B cell (primary cell): ENCODE measurements around the gene BNC2. TPM values are rescaled to one million over a fixed set of nuclear protein-coding genes. Genes with fewer than 3 reads are reported as not detected.

Source experiments
- ATAC-seq: fragments of 200-7000 bp; cut with Tn5 transposase; one replicate; pipeline ENCODE4 v1.10.0; 2021; ENCODE audit warnings: low read depth, mild to moderate bottlenecking, moderate number of reproducible peaks, moderate library complexity
- CTCF ChIA-PET: fragments of 350-600 bp; sonication (Branson Sonifier 250); formaldehyde crosslinking; loops from one replicate; lab custom pipeline; 2021; ENCODE audit warnings: antibody characterized with exemption, inconsistent platforms; lab: Charles Lee
- POLR2A ChIA-PET: fragments of 350-600 bp; sonication (Branson Sonifier 250); formaldehyde crosslinking; loops from one replicate; lab custom pipeline; 2021; ENCODE audit warnings: antibody characterized with exemption; lab: Charles Lee
- DNase-seq: peaks from one replicate; pipeline ENCODE4 v3.0.0; 2013
- H2AFZ ChIP-seq: 2 replicates; pipeline ENCODE4 v1.6.1; 2012; ENCODE audit warnings: mild to moderate bottlenecking, low read depth, low read length; ENCODE audit not compliant: insufficient read depth, poor library complexity, severe bottlenecking
- H3K27ac ChIP-seq, 2 donors: 1 replicate in 1 of 2; 2 replicates in 1 of 2; pipeline ENCODE4 v1.5.1; 2012 to 2013; ENCODE audit warnings: low read length in 2 of 2, mild to moderate bottlenecking in 2 of 2, moderate library complexity in 1 of 2
- H3K27me3 ChIP-seq, 4 experiments: fragments of 200-600 bp in 1 of 4; sonication (generic) in 1 of 4; replicated peaks in 1 of 4; 1 replicate in 2 of 4; 2 replicates in 2 of 4; pipeline versions ENCODE4 v1.6.1 to v1.7.0; 2013 to 2016; ENCODE audit warnings: low read length in 3 of 4, mild to moderate bottlenecking in 2 of 4, mixed read lengths in 1 of 4, moderate library complexity in 1 of 4; ENCODE audit not compliant: insufficient read depth in 4 of 4, control insufficient read depth in 3 of 4; ENCODE audit errors: control extremely low read depth in 1 of 4
- H3K36me3 ChIP-seq, 2 experiments: replicated peaks in 1 of 2; 1 replicate in 1 of 2; 2 replicates in 1 of 2; pipeline versions ENCODE4 v1.6.1 to v1.7.1; 2013; ENCODE audit warnings: low read length in 1 of 2; ENCODE audit not compliant: insufficient read depth in 2 of 2, control insufficient read depth in 1 of 2; ENCODE audit errors: control extremely low read depth in 1 of 2, extremely low read depth in 1 of 2
- H3K4me1 ChIP-seq, 2 donors: fragments of 200-600 bp in 1 of 2; sonication (generic) in 1 of 2; 1 replicate in 1 of 2; 2 replicates in 1 of 2; pipeline versions ENCODE4 v1.5.1 to v1.6.1; 2013 to 2017; ENCODE audit warnings: low read length in 2 of 2; ENCODE audit not compliant: control insufficient read depth in 2 of 2, insufficient read depth in 2 of 2
- H3K4me2 ChIP-seq: replicated peaks from 2 replicates; pipeline ENCODE3; 2012; ENCODE audit warnings: mild to moderate bottlenecking, low read depth, low read length; ENCODE audit not compliant: poor library complexity, severe bottlenecking
- H3K4me3 ChIP-seq, 5 experiments: fragments of 200-600 bp in 1 of 5; sonication (generic) in 1 of 5; 1 replicate in 3 of 5; 2 replicates in 2 of 5; pipeline versions ENCODE4 v1.5.1 to v1.7.0; 2011 to 2016; ENCODE audit warnings: low read length in 4 of 5, mild to moderate bottlenecking in 4 of 5, low read depth in 2 of 5, control low read depth in 1 of 5, moderate library complexity in 1 of 5; ENCODE audit not compliant: insufficient read depth in 1 of 5; ENCODE audit errors: control extremely low read depth in 1 of 5, extremely low read depth in 1 of 5
- H3K79me2 ChIP-seq: fragments of 200-600 bp; sonication (generic); one replicate; pipeline ENCODE4 v1.6.0; 2016; ENCODE audit warnings: low read length; ENCODE audit not compliant: control insufficient read depth, insufficient read depth
- H3K9ac ChIP-seq: fragments of 200-600 bp; sonication (generic); 2 replicates; pipeline ENCODE4 v1.6.1; 2017; ENCODE audit warnings: mild to moderate bottlenecking, low read length, moderate library complexity
- H3K9me3 ChIP-seq, 3 donors: one replicate each; pipeline versions ENCODE4 v1.6.1 to v1.7.1; 2013; ENCODE audit warnings: low read length in 2 of 3; ENCODE audit not compliant: control insufficient read depth in 2 of 3, insufficient read depth in 1 of 3; ENCODE audit errors: control extremely low read depth in 1 of 3
- H4K20me1 ChIP-seq: 2 replicates; pipeline ENCODE4 v1.6.0; 2012; ENCODE audit warnings: mild to moderate bottlenecking, low read length; ENCODE audit not compliant: insufficient read depth, control insufficient read depth, poor library complexity, severe bottlenecking
- H3K27ac Mint-ChIP-seq: one replicate; pipeline ENCODE4 v1.8.0; 2021; ENCODE audit warnings: mixed read lengths
- H3K27me3 Mint-ChIP-seq: one replicate; pipeline ENCODE4 v1.8.0; 2021; ENCODE audit warnings: mixed read lengths
- H3K4me1 Mint-ChIP-seq: one replicate; pipeline ENCODE4 v1.8.0; 2021; ENCODE audit warnings: mixed read lengths
- H3K4me3 Mint-ChIP-seq: one replicate; pipeline ENCODE4 v1.8.0; 2021; ENCODE audit warnings: mixed read lengths
- H3K9me3 Mint-ChIP-seq: one replicate; pipeline ENCODE4 v1.8.0; 2022; ENCODE audit warnings: mixed read lengths; ENCODE audit not compliant: insufficient read depth
- EZH2 ChIP-seq: IDR thresholded peaks from 2 replicates; pipeline ENCODE4 v1.6.1; 2012; ENCODE audit warnings: borderline replicate concordance, low read depth, mild to moderate bottlenecking, moderate library complexity, low read length; ENCODE audit not compliant: insufficient read depth, poor library complexity, severe bottlenecking
- WGBS: methylation state at CpG from one replicate; pipeline ENCODE4 v1.1.5; 2013; ENCODE audit warnings: missing lambda C conversion rate; ENCODE audit not compliant: insufficient coverage; 5-methylcytosine and 5-hydroxymethylcytosine counted together
- intact Hi-C: fragments of 100-400 bp; cut with micrococcal nuclease; formaldehyde crosslinking; loops from one replicate; pipeline ENCODE4 v1.10.0; 2022
- polyA plus RNA-seq: library from polyadenylated mRNA; depleted of rRNA; stranded (reverse); fragments of >200 nt; gene quantifications from 2 replicates; pipeline ENCODE4 v1.2.3, GENCODE V29; 2012
- total RNA-seq, 2 donors: library from RNA; stranded (reverse); fragments of 120-200 nt in 1 of 2; gene quantifications; 1 replicate in 1 of 2; 2 replicates in 1 of 2; pipeline versions ENCODE4 v1.2.3 to v1.2.4, GENCODE V29; 2013 to 2022
- TF ChIP-seq, protein P1 (sequence below): fragments of 200-600 bp; IDR thresholded peaks from one replicate; pipeline ENCODE4 v1.8.0; 2022; ENCODE audit warnings: antibody characterized with exemption, mild to moderate bottlenecking

Gene BNC2
- total and polyA plus RNA-seq, 2 donors (not counting 1 experiment from before 2014, with no cell fraction given), result 0.01 TPM; not detected in 1

GRCh38 chr9:16591092-16591491 lies 279.4 kb downstream of the BNC2 start:
- H3K9ac ChIP-seq, result no peak overlapping the region
- no peaks in the 10 kb centered on the region for H3K9me3 ChIP-seq
- no peak overlapping the region for H3K27ac ChIP-seq
- no peak overlapping the region for H3K4me3 Mint-ChIP-seq
- H3K4me2 ChIP-seq, result no peak overlapping the region
- no peak overlapping the region for H3K27ac Mint-ChIP-seq
- no peaks in the 10 kb centered on the region for H3K36me3 ChIP-seq
- intact Hi-C loops, result no loop called here
- DNase-seq (no peak), ATAC-seq (no peak)
- TF ChIP-seq, protein P1, sequence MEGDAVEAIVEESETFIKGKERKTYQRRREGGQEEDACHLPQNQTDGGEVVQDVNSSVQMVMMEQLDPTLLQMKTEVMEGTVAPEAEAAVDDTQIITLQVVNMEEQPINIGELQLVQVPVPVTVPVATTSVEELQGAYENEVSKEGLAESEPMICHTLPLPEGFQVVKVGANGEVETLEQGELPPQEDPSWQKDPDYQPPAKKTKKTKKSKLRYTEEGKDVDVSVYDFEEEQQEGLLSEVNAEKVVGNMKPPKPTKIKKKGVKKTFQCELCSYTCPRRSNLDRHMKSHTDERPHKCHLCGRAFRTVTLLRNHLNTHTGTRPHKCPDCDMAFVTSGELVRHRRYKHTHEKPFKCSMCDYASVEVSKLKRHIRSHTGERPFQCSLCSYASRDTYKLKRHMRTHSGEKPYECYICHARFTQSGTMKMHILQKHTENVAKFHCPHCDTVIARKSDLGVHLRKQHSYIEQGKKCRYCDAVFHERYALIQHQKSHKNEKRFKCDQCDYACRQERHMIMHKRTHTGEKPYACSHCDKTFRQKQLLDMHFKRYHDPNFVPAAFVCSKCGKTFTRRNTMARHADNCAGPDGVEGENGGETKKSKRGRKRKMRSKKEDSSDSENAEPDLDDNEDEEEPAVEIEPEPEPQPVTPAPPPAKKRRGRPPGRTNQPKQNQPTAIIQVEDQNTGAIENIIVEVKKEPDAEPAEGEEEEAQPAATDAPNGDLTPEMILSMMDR, result no peak
- no peak for TF ChIP-seq EZH2
- no peaks in the 10 kb centered on the region for H3K9me3 Mint-ChIP-seq
- H3K79me2 ChIP-seq, result no peaks in the 10 kb centered on the region
- POLR2A ChIA-PET, result no interaction called here
- no peak overlapping the region for H2AFZ ChIP-seq
- H3K27me3 ChIP-seq, result no peaks in the 10 kb centered on the region
- no CpG with 5 or more reads among the region's 5 CpGs for WGBS
- H4K20me1 ChIP-seq, result no peaks in the 10 kb centered on the region
- H3K4me1 ChIP-seq, result no peaks in the 10 kb centered on the region
- CTCF ChIA-PET, result no interaction called here
- H3K4me3 ChIP-seq, result no peak overlapping the region
- H3K4me1 Mint-ChIP-seq, result no peaks in the 10 kb centered on the region
- no peaks in the 10 kb centered on the region for H3K27me3 Mint-ChIP-seq

GRCh38 chr9:16585591-16585990 lies 284.9 kb downstream of the BNC2 start:
- no peak for TF ChIP-seq EZH2
- TF ChIP-seq, protein P1, result no peak
- no peaks in the 10 kb centered on the region for H3K4me1 ChIP-seq
- H2AFZ ChIP-seq, result no peak overlapping the region
- H3K27me3 ChIP-seq, result no peaks in the 10 kb centered on the region
- no peaks in the 10 kb centered on the region for H3K36me3 ChIP-seq
- intact Hi-C loops, result no loop called here
- no peak overlapping the region for H3K4me3 ChIP-seq
- no peaks in the 10 kb centered on the region for H3K27me3 Mint-ChIP-seq
- H3K79me2 ChIP-seq, result no peaks in the 10 kb centered on the region
- POLR2A ChIA-PET, result no interaction called here
- no peak overlapping the region for H3K4me3 Mint-ChIP-seq
- H3K9me3 Mint-ChIP-seq, result no peaks in the 10 kb centered on the region
- DNase-seq (no peak), ATAC-seq (no peak)
- H3K9ac ChIP-seq, result no peak overlapping the region
- H4K20me1 ChIP-seq, result no peaks in the 10 kb centered on the region
- no peaks in the 10 kb centered on the region for H3K4me1 Mint-ChIP-seq
- no peaks in the 10 kb centered on the region for H3K9me3 ChIP-seq
- H3K27ac ChIP-seq, result no peak overlapping the region
- 75% methylated on average over 3 of the region's 4 CpGs for WGBS
- H3K27ac Mint-ChIP-seq, result no peak overlapping the region
- no peak overlapping the region for H3K4me2 ChIP-seq
- CTCF ChIA-PET, result no interaction called here
